DMS79 treated with DMSO at 0.1 percent for 48 hours (cell line): Measurements from ENCODE around the gene CPVL.
A peak's percentile ranks its signal among the peaks of the same experiment; 100 is the strongest.

Experiments used
- DNase-seq: peaks from one replicate; lab custom pipeline; 2025; lab: John Stamatoyannopoulos, UW

CPVL gene

GRCh38 chr7:29000717-29001076 lies 145.6 kb downstream of the CPVL start:
- no peak for DNase-seq

- no peak for DNase-seq
Observed at GRCh38 chr7:28999895-29000716, 146.2 kb downstream of the CPVL start.

- no peak for DNase-seq
Observed at GRCh38 chr7:28999427-28999826, 146.9 kb downstream of the CPVL start.

GRCh38 chr7:28998105-28998504 lies 148.2 kb downstream of the CPVL start:
- DNase-seq: peak; percentile 41

- no peak for DNase-seq
Observed at GRCh38 chr7:28996836-28997235, 149.5 kb downstream of the CPVL start.

- DNase-seq: no peak
Observed at GRCh38 chr7:28993371-28993770, 153.0 kb downstream of the CPVL start.

GRCh38 chr7:28992798-28993197 lies 153.5 kb downstream of the CPVL start:
- DNase-seq: no peak

GRCh38 chr7:28990200-28990960 lies 156.0 kb downstream of the CPVL start:
- no peak for DNase-seq

- DNase-seq: no peak
Observed at GRCh38 chr7:28989211-28989980, 156.9 kb downstream of the CPVL start.

GRCh38 chr7:28988810-28989209 lies 157.5 kb downstream of the CPVL start:
- no peak for DNase-seq

GRCh38 chr7:28988091-28988490 lies 158.2 kb downstream of the CPVL start:
- no peak for DNase-seq

- DNase-seq: no peak
Observed at GRCh38 chr7:28986765-28987110, 159.6 kb downstream of the CPVL start.

- DNase-seq: no peak
Observed at GRCh38 chr7:28986028-28986764, 160.1 kb downstream of the CPVL start.

GRCh38 chr7:28984631-28985030 lies 161.7 kb downstream of the CPVL start:
- DNase-seq: peak; percentile 70

- DNase-seq: peak; percentile 70
Observed at GRCh38 chr7:28984217-28984616, 162.1 kb downstream of the CPVL start.

GRCh38 chr7:28983396-28984190 lies 162.7 kb downstream of the CPVL start:
- DNase-seq: no peak

GRCh38 chr7:28981161-28981465 lies 165.2 kb downstream of the CPVL start:
- no peak for DNase-seq

GRCh38 chr7:28980451-28981160 lies 165.7 kb downstream of the CPVL start:
- no peak for DNase-seq

- no peak for DNase-seq
Observed at GRCh38 chr7:28979776-28980175, 166.6 kb downstream of the CPVL start.

- no peak for DNase-seq
Observed at GRCh38 chr7:28977881-28978280, 168.5 kb downstream of the CPVL start.

GRCh38 chr7:28976022-28976421 lies 170.3 kb downstream of the CPVL start:
- DNase-seq: no peak
